ENCODE data around the gene CNTNAP2.

DNA sequence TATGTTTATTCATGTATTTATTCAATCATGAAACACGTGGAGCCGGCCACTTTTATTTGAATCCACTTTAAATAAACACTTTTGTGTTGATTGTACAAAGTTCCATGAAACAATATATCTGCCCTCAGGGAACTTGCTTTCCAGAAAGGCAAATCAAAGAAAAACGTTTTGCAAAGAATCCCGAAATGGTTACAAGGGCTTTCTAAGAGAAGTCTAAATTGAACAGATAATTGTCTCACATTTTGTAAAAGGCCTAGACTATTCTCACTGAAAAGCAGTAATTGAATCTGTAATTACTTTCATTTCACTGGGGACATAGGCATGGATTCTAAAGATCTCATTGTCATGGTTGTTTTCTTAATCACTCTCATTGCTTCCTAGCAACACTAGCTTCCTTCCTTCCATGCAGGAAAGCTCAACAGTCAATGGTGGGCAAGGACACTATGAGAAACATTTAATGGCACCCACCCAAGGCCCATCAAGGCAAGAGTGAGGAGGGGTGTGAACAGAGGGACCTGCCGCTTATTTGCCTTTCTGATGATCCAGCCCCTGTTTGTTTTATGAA lies 1851.5 kb downstream of the CNTNAP2 start:
- TF ChIP-seq, protein P1, sequence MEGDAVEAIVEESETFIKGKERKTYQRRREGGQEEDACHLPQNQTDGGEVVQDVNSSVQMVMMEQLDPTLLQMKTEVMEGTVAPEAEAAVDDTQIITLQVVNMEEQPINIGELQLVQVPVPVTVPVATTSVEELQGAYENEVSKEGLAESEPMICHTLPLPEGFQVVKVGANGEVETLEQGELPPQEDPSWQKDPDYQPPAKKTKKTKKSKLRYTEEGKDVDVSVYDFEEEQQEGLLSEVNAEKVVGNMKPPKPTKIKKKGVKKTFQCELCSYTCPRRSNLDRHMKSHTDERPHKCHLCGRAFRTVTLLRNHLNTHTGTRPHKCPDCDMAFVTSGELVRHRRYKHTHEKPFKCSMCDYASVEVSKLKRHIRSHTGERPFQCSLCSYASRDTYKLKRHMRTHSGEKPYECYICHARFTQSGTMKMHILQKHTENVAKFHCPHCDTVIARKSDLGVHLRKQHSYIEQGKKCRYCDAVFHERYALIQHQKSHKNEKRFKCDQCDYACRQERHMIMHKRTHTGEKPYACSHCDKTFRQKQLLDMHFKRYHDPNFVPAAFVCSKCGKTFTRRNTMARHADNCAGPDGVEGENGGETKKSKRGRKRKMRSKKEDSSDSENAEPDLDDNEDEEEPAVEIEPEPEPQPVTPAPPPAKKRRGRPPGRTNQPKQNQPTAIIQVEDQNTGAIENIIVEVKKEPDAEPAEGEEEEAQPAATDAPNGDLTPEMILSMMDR (IDR thresholded peaks at IDR 0.05): no peak
- no peak for TF ChIP-seq POLR2A (IDR thresholded peaks at IDR 0.05)
- TF ChIP-seq POLR2AphosphoS5 (IDR thresholded peaks at IDR 0.05): no peak
- TF ChIP-seq EP300 (IDR thresholded peaks at IDR 0.05): no peak

Data from suprapubic skin (tissue), 4 donors.